Left renal cortex interstitium (tissue), 4 donors: ENCODE results near the gene SLC5A3. TPM values are rescaled to one million over a fixed set of nuclear protein-coding genes. Genes with fewer than 3 reads are reported as not detected.

ENCODE experiments used
- DNase-seq, 4 donors: peaks; one replicate each; pipeline ENCODE4 v3.0.0-alpha.2; 2013; ENCODE audit warnings: low read depth in 4 of 4, low spot score in 2 of 4, missing footprints in 1 of 4
- polyA plus RNA-seq, 4 donors: library from polyadenylated mRNA; unstranded; fragments of 120-200 nt; gene quantifications; one replicate each; pipeline ENCODE4 v1.2.1, GENCODE V29; 2013; ENCODE audit not compliant: insufficient read length in 4 of 4

SLC5A3 gene
- polyA plus RNA-seq, 4 donors, result 36.7 to 45.4 (median 38.9) TPM

DNA sequence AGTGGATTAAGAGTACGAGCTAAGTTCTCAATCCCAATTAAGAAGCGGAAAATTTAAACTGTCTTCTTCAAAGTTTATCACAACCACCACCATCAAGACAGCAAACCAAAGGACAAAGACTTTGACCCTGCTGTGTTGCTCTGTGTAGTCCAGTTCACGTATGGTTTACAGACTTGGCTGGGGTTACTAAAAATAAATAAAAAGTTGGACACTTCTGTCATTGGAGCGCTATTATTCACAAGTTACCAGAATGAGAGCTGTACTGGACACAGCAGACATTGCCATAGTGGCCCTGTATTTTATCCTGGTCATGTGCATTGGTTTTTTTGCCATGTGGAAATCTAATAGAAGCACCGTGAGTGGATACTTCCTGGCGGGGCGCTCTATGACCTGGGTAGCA is 21.6 kb downstream of the SLC5A3 start:
- no peak for DNase-seq

DNA sequence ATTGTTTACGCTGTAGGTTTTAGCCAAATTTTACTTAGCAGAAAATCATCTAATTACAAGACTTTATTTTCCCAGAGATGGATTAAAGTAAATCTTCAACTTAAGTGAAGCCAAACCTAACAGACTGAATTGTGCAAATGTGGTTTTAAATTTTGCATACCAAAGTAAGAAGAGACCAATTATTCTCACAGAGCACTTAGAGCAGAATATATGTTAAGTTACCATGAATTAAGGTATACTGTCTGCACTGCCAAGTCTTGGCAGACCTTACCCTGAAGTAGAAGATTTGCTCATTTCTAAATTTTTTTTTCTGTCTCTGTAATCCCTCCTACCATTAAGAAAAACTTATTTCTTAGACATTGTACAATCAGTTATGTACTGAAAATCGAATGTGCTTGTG is 24.1 kb downstream of the SLC5A3 start:
- no peak for DNase-seq

- DNase-seq, result no peak
These were observed 27.0 kb downstream of the SLC5A3 start for GRCh38 chr21:34100337-34100736.

DNA sequence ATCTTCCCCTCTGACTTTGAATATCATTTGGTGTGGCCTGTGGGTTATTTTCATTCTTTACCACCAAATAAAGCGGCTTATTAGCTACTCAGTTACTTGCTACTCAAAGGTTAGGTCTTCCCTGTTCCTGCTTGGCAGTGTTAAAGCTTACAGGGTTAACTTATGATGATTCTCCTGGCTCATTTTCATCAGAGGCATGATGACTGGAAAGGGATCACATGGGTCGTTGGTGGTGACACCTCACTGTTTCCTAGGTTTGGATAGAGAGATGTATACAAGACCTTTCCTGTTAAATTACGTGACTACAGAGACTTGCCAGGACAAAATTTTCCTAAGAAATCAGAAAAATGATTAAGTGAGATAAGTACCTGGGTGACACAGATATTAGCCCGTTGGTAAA is 27.4 kb downstream of the SLC5A3 start:
- no peak for DNase-seq

DNA sequence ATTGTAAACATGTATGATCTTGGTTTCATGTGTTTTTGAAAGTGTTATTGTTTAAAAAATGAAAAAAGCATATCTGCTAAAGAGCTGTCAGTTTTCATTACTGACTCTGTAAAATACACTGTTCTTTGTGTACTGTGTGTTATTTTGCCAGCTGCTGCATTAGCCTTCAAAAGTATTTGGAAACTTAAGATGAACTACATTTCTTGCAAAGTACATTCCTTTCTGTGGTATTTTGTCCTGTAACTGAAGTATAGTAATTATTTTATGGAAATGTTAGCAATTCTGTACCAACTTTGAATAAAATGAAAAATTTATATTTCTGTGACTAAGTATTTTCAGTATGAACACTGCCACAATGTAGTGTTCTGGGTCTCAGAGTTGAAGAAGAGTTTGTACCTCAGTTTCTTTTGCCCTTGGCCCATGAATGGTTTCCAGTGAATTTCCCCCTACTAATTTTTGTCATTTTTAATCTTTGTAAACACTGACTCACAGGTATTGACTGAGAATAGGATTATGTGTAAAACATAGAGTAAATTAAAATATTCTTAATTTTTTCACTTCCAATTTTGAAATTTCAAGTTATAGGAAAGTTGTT is 32.7 kb downstream of the SLC5A3 start:
- DNase-seq, result no peak

GRCh38 chr21:34107606-34108005 is 34.2 kb downstream of the SLC5A3 start:
- no peak for DNase-seq

- no peak for DNase-seq
These were observed 35.7 kb downstream of the SLC5A3 start for GRCh38 chr21:34109075-34109474.

DNA sequence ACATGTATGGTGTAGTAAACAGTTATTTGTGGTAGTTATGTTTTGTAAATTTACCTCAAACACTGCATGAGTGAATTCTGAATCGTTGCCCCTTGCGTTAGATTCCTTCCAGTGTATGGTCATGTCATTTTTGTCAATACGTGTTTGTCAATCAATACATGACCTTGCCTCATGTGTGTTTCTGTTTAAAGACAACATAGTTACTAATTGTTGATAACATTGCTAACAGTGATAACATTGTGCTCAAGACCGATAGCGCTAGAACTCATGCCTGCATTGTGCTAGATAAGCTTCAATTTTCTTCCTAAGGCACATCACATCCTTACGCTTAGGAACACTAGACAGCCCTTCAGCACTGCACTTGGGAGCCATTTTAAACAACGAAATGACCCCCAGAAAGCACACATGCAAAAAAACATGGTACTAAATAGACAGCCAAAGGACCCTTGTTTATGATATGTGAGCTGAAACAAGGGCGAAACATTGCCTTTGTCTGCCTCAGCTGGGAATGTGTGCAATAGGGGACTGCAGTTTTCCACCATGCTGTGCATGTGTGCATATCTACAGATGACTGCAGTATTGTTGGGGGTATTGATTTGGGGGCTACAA is 37.3 kb downstream of the SLC5A3 start:
- no peak for DNase-seq

DNA sequence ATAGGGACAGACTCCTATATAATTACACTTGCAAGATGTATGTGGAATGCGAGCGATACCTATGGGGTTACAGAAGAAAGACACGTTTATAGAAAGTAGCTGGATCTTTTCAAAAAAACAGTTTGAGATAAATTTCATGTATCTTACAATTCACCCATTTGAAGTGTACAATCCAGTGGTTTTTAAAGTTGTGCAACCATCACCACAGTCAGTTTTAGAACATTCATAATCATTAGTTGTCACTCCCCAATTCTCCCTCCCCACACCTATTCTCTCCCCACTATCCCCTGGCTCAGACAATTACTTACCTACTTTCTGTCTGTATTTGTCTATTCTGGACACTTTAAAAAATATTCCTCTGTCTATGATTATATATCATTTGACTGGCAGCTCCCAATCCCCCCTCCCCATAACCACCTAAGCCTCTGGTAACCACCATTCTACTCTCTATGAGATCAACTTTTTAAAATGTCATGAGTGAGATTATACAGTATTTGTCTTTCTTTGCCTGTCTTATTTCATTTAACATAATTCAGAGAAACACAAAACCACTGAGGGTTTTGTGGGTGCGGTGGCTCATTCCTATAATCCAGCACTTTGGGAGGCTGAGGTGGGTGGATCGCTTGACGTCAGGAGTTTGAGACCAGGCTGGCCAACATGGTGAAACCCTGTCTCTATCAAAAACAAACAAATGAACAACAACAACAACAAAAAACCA is 39.1 kb downstream of the SLC5A3 start:
- DNase-seq, result no peak

DNA sequence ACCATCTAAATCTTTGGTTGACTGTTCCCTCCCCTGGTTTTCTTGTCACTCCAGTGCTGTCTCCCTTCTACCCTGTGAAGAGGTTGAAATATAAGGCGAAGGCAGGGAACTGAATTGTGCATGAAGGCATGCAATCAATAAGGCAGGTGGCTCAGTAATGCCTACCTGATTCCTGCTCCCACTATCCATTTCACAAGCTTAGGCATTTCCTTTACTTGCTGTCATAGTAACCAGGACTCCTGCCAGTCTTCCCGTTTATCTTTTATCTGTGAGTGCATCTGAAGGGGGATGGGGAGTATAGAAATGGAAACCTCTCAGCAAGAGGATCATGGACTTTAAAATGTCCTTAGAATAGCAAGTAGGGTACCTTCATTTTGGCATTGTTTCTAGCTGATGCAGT is 40.5 kb downstream of the SLC5A3 start:
- DNase-seq, result no peak

- DNase-seq, result no peak
These were observed 41.8 kb downstream of the SLC5A3 start for GRCh38 chr21:34115160-34115559.

DNA sequence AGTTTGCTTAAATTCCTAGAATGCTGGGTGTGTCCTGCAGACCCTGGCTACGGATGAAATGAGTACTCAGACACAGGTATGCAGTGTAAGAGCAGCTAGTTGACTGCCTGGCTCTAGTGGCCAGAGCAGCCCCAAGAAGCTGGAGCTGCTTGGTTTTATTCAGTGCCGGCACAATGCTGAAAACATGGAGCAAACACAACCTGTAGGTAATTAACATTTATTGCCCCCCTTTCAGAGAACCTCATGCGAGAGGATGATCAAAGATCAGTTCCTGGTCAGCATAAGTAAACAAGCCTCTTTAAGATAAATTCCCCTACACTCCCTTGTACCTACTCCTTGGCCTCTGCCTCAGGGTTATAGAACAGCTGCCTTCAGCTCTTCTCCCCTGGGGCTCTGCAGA is 43.2 kb downstream of the SLC5A3 start:
- DNase-seq, result no peak

- DNase-seq, result no peak
These were observed 47.5 kb downstream of the SLC5A3 start for GRCh38 chr21:34120867-34121266.

- no peak for DNase-seq
These were observed 48.7 kb downstream of the SLC5A3 start for GRCh38 chr21:34122047-34122446.

Other genes with a start within 250 kb of the SLC5A3 start
- 100 to 1,000 TPM; 300 to 453 (median 361) TPM for gene ATP5PO, start 157.8 kb upstream of the SLC5A3 start, polyA plus RNA-seq
- gene MRPS6, start within 50 bp of the SLC5A3 start, polyA plus RNA-seq, result 100 to 1,000 TPM; 114 to 142 (median 126) TPM